ENCODE measurements around the gene PIP5KL1. TPM values are rescaled to one million over a fixed set of nuclear protein-coding genes. Genes with fewer than 3 reads are reported as not detected.

PIP5KL1 gene
- total RNA-seq, 1 donor from 2014 or later = 0.51 TPM

- no peak for DNase-seq
These were observed 1.6 kb downstream of the PIP5KL1 start for GRCh38 chr9:127928676-127929624.

GRCh38 chr9:127927988-127928675 lies 2.4 kb downstream of the PIP5KL1 start:
- DNase-seq = no peak

GRCh38 chr9:127927201-127927987 lies 3.2 kb downstream of the PIP5KL1 start:
- DNase-seq = no peak

GRCh38 chr9:127926906-127927200 lies 3.7 kb downstream of the PIP5KL1 start:
- DNase-seq = no peak

GRCh38 chr9:127925959-127926905 lies 4.3 kb downstream of the PIP5KL1 start:
- DNase-seq = no peak

DNA sequence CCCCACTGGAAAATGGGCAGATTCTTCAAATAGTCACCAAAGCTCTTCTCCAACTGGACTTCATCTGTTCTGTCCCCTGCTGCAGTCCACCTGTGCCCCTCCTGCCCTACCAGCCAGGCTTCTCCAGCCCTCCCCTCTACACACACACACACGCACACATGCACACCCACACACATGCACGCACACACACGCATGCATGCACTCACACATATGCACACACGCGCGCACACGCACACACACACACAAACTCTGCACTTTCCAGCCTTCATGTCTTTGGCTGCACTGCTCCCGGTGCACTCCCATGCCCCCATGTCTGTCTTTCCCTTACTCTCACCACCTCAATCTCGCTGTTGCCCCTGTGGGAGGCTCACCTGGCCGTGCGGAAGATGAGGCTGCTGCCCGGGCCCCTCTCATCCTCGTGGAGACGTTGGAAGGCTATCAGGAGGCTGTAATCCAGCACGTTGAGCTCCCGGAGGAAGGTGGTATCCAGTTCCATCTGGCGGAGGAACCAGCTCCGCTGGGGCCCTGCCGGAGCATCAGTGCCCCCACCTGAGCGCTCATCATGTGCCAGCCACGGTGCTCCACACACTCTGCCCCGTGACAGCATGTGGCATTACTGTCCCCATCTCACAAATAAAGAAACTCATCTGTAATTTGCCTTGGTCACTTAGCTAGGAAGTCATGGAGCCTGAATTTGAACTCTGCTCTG lies 5.7 kb downstream of the PIP5KL1 start:
- DNase-seq = no peak

DNA sequence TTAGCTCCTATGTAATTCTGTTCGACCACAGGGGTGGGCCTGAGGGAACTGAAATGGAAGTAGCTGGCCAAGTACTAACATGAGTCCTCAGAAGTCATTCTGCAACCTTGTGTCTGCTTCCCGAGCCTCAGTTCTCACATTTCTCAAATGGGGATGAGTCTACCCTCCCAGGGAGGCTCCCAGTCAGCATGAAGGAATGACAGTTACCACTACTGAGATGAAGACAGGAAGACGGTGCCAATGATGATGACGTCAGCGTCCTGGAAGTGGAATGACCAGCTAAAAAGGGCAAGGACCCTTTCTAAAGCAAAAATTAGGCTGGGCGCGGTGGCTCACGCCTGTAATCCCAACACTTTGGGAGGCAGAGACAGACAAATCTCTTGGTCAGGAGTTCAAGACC lies 6.8 kb downstream of the PIP5KL1 start:
- DNase-seq = no peak

GRCh38 chr9:127923046-127923445 lies 7.5 kb downstream of the PIP5KL1 start:
- DNase-seq = no peak

DNA sequence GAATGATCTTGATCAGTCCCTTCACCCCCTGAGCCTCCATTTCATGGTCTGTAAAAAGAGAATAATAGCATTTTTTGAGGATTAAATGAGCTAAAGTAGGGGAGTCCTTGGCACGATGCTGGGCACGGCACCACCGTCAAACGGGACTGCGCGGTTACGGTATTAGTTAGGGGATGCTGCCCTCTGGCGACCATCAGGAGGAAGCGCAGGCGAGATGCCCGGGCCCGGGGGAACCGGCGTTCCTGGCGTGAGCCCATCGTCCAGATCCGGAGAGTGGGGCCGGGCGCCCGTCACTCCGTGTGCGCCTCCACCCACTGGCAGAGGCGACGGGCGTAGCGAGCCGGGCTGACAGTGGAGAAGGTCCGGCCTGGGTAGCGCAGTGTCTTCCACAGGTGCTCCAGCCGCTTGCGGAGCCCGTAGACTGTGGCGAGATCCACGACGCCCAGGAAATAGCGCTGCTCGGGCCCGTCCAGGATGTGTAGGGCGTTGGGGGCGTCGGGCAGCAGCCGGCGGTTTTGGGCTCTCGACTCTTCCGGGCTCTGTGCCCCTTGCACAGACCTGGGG lies 8.9 kb downstream of the PIP5KL1 start:
- peak; percentile 73 for DNase-seq

DNA sequence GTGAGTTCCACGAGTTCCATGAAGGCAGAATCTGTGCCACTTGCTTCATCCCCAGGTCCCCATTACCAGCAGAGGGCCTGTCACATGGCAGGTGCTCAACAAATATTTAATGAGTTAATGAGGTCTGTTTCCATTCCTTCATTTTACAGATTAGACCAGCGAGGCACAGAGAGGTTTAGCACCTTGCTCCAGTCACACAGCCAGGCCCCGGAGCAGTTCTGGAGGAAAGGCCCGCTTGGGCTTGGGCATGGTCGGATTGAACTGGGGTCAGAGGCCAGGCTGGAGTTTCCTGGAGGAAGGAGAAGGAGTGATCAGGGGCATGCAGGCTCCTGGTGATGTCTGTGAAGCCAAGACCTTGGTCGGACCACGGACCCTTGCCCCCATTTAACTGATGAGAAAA lies 9.8 kb downstream of the PIP5KL1 start:
- DNase-seq = no peak

DNA sequence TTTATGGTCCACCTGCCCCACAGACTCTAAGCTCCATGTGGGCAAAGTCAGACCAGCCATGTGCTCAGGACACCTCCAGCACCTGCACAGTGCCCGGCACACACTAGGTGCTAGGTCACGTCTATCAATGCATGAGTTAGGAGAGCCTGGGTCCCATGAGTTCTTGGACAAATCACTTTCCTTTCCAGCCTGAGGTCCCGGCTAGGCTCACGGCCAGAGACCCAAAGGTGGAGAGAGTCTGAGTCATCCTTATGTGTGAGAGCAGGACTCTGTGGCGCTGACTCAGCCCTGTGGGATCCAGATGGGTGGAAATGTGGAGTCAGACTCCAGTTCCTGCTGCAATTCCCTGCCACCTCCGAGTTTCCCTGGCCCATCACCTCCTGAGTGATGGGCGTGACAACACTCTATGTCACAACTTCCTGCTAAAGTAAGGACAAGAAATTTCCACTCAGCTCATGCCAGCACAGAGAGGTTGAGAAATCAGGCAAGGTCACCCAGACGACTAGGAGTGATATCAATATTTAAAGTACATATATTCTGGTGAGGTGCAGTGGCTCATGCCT lies 11.2 kb downstream of the PIP5KL1 start:
- DNase-seq = peak; percentile 100

GRCh38 chr9:127918183-127919107 lies 12.1 kb downstream of the PIP5KL1 start:
- peak; percentile 35 for DNase-seq

DNA sequence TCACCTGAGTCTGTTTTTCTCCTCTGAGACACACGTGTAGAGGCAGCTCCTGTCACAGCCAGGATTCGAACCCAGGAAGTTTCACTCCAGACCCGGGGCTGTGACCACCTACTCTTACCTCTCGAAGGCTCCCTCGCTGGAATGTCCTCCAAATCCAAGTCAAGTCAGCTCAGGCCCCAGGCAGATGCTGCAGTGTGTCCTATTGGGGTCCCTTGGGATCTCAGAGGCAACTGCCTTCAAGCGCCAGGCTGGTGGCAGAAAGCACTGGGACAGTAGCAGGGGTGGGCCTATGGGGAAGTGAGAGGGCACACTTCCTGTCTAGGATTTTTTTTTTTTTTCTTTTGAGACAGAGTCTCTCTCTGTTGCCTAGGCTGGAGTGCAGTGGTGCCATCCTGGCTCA lies 13.0 kb downstream of the PIP5KL1 start:
- no peak for DNase-seq

GRCh38 chr9:127916720-127917581 lies 13.6 kb downstream of the PIP5KL1 start, which contains the start of gene ST6GALNAC4:
Gene ST6GALNAC4 (minus strand): TSS chr9:127917041. CDS start chr9:127916419, 622 bp downstream.
- peak; percentile 95 for DNase-seq

DNA sequence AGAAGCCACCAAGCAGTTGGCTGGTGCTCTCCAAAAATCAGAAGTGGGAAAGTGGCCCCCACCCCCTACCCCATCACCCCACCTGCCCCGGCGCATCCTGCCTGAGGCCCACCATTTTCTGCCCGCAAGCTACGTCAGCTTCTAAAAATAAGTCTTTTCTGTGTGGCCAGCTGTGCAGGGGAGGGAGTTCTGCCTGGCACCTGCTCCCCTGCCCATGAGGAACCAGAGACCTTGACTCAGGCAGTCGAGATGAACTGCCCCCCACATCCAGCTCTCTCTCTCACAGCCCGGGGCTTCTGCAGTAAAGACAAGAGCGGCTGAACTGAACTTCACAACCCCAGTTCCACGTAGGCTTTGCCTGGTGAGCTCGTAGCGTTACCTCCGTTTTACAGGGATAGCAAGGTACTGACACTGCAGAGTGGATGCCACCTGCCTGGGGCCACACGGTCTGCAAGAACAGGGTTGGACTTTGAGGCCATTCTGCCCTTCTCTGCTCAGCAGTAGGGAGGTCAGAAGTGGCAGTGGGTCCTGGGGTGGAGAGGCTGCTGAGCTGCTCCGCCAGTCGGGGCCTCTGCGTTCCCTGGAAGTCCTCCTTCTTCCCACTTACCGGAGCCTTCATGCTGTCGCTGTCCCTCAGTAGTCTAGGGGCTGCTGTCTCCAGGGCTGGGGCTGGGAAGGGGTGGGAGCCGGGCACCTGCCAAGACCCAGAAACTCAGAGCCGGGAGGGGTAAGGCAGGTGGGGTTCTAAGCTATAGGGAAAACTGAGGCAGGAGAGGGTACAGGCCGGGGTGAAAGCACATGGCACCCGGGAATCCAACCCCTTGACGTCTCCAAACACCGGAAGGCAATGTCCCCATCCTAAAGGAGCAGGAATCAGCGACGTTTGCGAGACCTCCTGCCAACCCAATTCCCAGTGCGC lies 14.5 kb downstream of the PIP5KL1 start:
- no peak for DNase-seq

GRCh38 chr9:127915325-127915752 lies 15.2 kb downstream of the PIP5KL1 start:
- no peak for DNase-seq

- no peak for DNase-seq
These were observed 16.9 kb downstream of the PIP5KL1 start for GRCh38 chr9:127913682-127914081.
